ENCODE results near the gene PIAS4. TPM values are rescaled to one million over a fixed set of nuclear protein-coding genes. Genes with fewer than 3 reads are reported as not detected.
"Not testable (repeated sequence)": the region's sequence is repeated elsewhere in the genome, so short reads cannot be mapped to it uniquely, and the experiment has no call there.

Gene PIAS4
- total and polyA plus RNA-seq, 2 of the 13 experiments (the other 11 are each of a cell fraction or from before 2014, with no cell fraction given) = 9.0 to 20.1 TPM

GRCh38 chr19:4009990-4010807 lies 2.7 kb downstream of the PIAS4 start:
- Histone ChIP-seq H3K4me3 (replicated peaks in 1 of 3; ENCODE audit: insufficient read depth in 1 of 3, low read depth in 2 of 3, low read length in 3 of 3) (no peak overlapping the region), H3K27me3 (ENCODE audit: control insufficient read depth in 1 of 2, insufficient read depth in 2 of 2, low read length in 2 of 2) (no peaks in the 10 kb centered on the region; a peak in 1 of 5 replicates), H2AFZ (ENCODE audit: low read length) (no peak overlapping the region), H4K20me1 (ENCODE audit: insufficient read depth, low read length) (0 out of 2 replicates have a peak, but pooled peaks cover 9% of the 10 kb centered on the region), H3K79me2 (ENCODE audit: insufficient read depth, low read length) (peaks cover 35% of the 10 kb centered on the region), H3K9me3 (ENCODE audit: low read length) (no peaks in the 10 kb centered on the region), H3K27ac (ENCODE audit: extremely low read length, insufficient read depth, low read length) (no peak overlapping the region), H3K36me3 (replicated peaks in 1 of 2; ENCODE audit: control insufficient read depth in 1 of 2, insufficient read depth in 2 of 2, low read length in 2 of 2) (peaks cover 11 to 23% of the 10 kb centered on the region in 2 experiments; a peak in 4 of 5 replicates), H3K4me2 (ENCODE audit: low read depth, low read length) (no peak overlapping the region; the same call in 1 of the 2 replicates), H3K4me1 (ENCODE audit: insufficient read depth, low read length) (peaks cover 33% of the 10 kb centered on the region), H3K9ac (ENCODE audit: insufficient read depth, low read depth, low read length) (no peak overlapping the region)
- WGBS (ENCODE audit: low lambda C conversion rate) = 92% methylated on average over 11 of the region's 24 CpGs
- no peak for TF ChIP-seq TCF7 (IDR thresholded peaks at IDR 0.05; ENCODE audit: low read depth)
- 0 out of 2 replicates have a peak, but pooled peaks have one; percentile 11 for TF ChIP-seq RBFOX2 (IDR thresholded peaks at IDR 0.05; ENCODE audit: low read depth, low read length)
- DNase-seq (ENCODE audit: low spot score) = no peak
- in situ Hi-C loops (cut with HindIII; ENCODE audit: extremely low pct_ligation_motif_present, low pct_unique_long_range_greater_than_20kb) (no loop called here), intact Hi-C loops (cut with micrococcal nuclease; ENCODE audit: unreplicated experiment) (loop anchor here (10.0 kb wide), 1 partner anchor 125 kb away; no protein-coding TSS in a partner anchor)
- no TSS peak for BruUV-seq (replicated peaks)
- ATAC-seq = no peak
- ChIA-PET POLR2A (interaction anchor here (0.5 kb wide), 1 partner anchor 67 kb away, joined by 4 read pairs; no protein-coding TSS in a partner anchor), CTCF (ENCODE audit: low intra/inter-chr PET ratio, low total read pairs) (no interaction called here)
- FAIRE-seq = no peak

- BruUV-seq (replicated peaks) = no TSS peak
- Histone ChIP-seq H3K27me3 (ENCODE audit: control insufficient read depth in 1 of 2, insufficient read depth in 2 of 2, low read length in 2 of 2) (no peaks in the 10 kb centered on the region; a peak in 1 of 5 replicates), H3K4me1 (ENCODE audit: insufficient read depth, low read length) (peaks cover 32% of the 10 kb centered on the region), H3K9me3 (ENCODE audit: low read length) (no peaks in the 10 kb centered on the region), H2AFZ (ENCODE audit: low read length) (no peak overlapping the region), H3K27ac (ENCODE audit: extremely low read length, insufficient read depth, low read length) (no peak overlapping the region), H3K79me2 (ENCODE audit: insufficient read depth, low read length) (peaks cover 35% of the 10 kb centered on the region), H3K4me2 (ENCODE audit: low read depth, low read length) (no peak overlapping the region), H3K9ac (ENCODE audit: insufficient read depth, low read depth, low read length) (no peak overlapping the region), H4K20me1 (ENCODE audit: insufficient read depth, low read length) (0 out of 2 replicates have a peak, but pooled peaks cover 9% of the 10 kb centered on the region), H3K36me3 (replicated peaks in 1 of 2; ENCODE audit: control insufficient read depth in 1 of 2, insufficient read depth in 2 of 2, low read length in 2 of 2) (peaks cover 15 to 23% of the 10 kb centered on the region in 2 experiments; a peak in 4 of 5 replicates), H3K4me3 (replicated peaks in 1 of 3; ENCODE audit: insufficient read depth in 1 of 3, low read depth in 2 of 3, low read length in 3 of 3) (no peak overlapping the region)
- intact Hi-C loops (cut with micrococcal nuclease; ENCODE audit: unreplicated experiment) (no loop called here), in situ Hi-C loops (cut with HindIII; ENCODE audit: extremely low pct_ligation_motif_present, low pct_unique_long_range_greater_than_20kb) (no loop called here)
- TF ChIP-seq ZNF770 (CRISPR knock-in tag; IDR thresholded peaks at IDR 0.05) (no peak), ZMYM2 (CRISPR knock-in tag; IDR thresholded peaks at IDR 0.05) (no peak), FLYWCH1 (CRISPR knock-in tag; IDR thresholded peaks at IDR 0.05) (no peak), ZNF503 (CRISPR knock-in tag; IDR thresholded peaks at IDR 0.05) (no peak), RBFOX2 (IDR thresholded peaks at IDR 0.05; ENCODE audit: low read depth, low read length) (0 out of 2 replicates have a peak, but pooled peaks have one; percentile 4)
- WGBS (ENCODE audit: low lambda C conversion rate) = 98% methylated on average over 8 of the region's 14 CpGs
- FAIRE-seq (no peak), DNase-seq (ENCODE audit: low spot score) (no peak), ATAC-seq (no peak)
- CTCF ChIA-PET (ENCODE audit: low intra/inter-chr PET ratio, low total read pairs) = no interaction called here
- POLR2A ChIA-PET = no interaction called here
These were observed 3.2 kb downstream of the PIAS4 start for GRCh38 chr19:4010808-4011110.

GRCh38 chr19:4011430-4011829 lies 3.9 kb downstream of the PIAS4 start:
- in situ Hi-C loops (cut with HindIII; ENCODE audit: extremely low pct_ligation_motif_present, low pct_unique_long_range_greater_than_20kb); H3K27ac ChIP-seq (ENCODE audit: extremely low read length, insufficient read depth, low read length); H3K9ac ChIP-seq (ENCODE audit: insufficient read depth, low read depth, low read length); CTCF ChIA-PET (ENCODE audit: low intra/inter-chr PET ratio, low total read pairs); H3K4me2 ChIP-seq (ENCODE audit: low read depth, low read length); H2AFZ ChIP-seq (ENCODE audit: low read length); DNase-seq (ENCODE audit: low spot score); POLR2A ChIA-PET; H4K20me1 ChIP-seq (ENCODE audit: insufficient read depth, low read length); ATAC-seq; intact Hi-C loops (cut with micrococcal nuclease; ENCODE audit: unreplicated experiment); FAIRE-seq; H3K27me3 ChIP-seq (ENCODE audit: control insufficient read depth in 1 of 2, insufficient read depth in 2 of 2, low read length in 2 of 2); H3K9me3 ChIP-seq (ENCODE audit: low read length); H3K4me3 ChIP-seq (replicated peaks in 1 of 3; ENCODE audit: insufficient read depth in 1 of 3, low read depth in 2 of 3, low read length in 3 of 3); BruUV-seq (replicated peaks): not testable (repeated sequence)
- WGBS (ENCODE audit: low lambda C conversion rate) = 100% methylated on average over 6 of the region's 6 CpGs
- peaks cover 25% of the 10 kb centered on the region for H3K4me1 ChIP-seq (ENCODE audit: insufficient read depth, low read length)
- peaks cover 38% of the 10 kb centered on the region for H3K79me2 ChIP-seq (ENCODE audit: insufficient read depth, low read length)
- H3K36me3 ChIP-seq (replicated peaks in 1 of 2; ENCODE audit: control insufficient read depth in 1 of 2, insufficient read depth in 2 of 2, low read length in 2 of 2) = peaks cover 15 to 23% of the 10 kb centered on the region in 2 experiments; a peak in 4 of 5 replicates

Measured in HepG2 (cell line).